IPS DF 6.9 (cell line): ENCODE results near the gene ILRUN.
"Not testable (repeated sequence)": the region's sequence is repeated elsewhere in the genome, so short reads cannot be mapped to it uniquely, and the experiment has no call there.

Experiments
- DNase-seq: peaks from one replicate; pipeline ENCODE4 v3.0.0-alpha.2; 2013; ENCODE audit warnings: low read depth, low spot score
- H3K27ac ChIP-seq: one replicate; pipeline ENCODE4 v1.5.1; 2013; ENCODE audit warnings: low read length, control low read depth
- H3K27me3 ChIP-seq: 2 replicates; pipeline ENCODE4 v1.6.1; 2013; ENCODE audit warnings: mild to moderate bottlenecking, low read length; ENCODE audit not compliant: control insufficient read depth, insufficient read depth
- H3K36me3 ChIP-seq: 2 replicates; pipeline ENCODE4 v1.6.1; 2013; ENCODE audit warnings: low read length; ENCODE audit not compliant: control insufficient read depth, insufficient read depth
- H3K4me1 ChIP-seq: 2 replicates; pipeline ENCODE4 v1.6.1; 2013; ENCODE audit warnings: low read length; ENCODE audit not compliant: control insufficient read depth, insufficient read depth
- H3K4me3 ChIP-seq: 2 replicates; pipeline ENCODE4 v1.5.1; 2013; ENCODE audit warnings: mild to moderate bottlenecking, low read length
- H3K9me3 ChIP-seq: 2 replicates; pipeline ENCODE4 v1.6.1; 2013; ENCODE audit warnings: low read length, inconsistent platforms; ENCODE audit not compliant: control insufficient read depth, insufficient read depth
- WGBS: extraction: QIAGEN DNeasy Blood & Tissue Kit; methylation state at CpG from one replicate; pipeline ENCODE4 v1.1.7; 2013; ENCODE audit warnings: mixed read lengths, missing lambda C conversion rate; ENCODE audit not compliant: insufficient read length, insufficient coverage; 5-methylcytosine and 5-hydroxymethylcytosine counted together

Gene ILRUN

GRCh38 chr6:34696739-34697543 lies at the start of gene ILRUN:
ILRUN (minus strand) TSS chr6:34696767; CDS start chr6:34696603, 164 bp downstream.
- Histone ChIP-seq H3K27me3 (no peaks in the 10 kb centered on the region), H3K27ac (no peak within 1 kb of the TSS), H3K4me1 (no peaks in the 10 kb centered on the region), H3K4me3 (peak within 1 kb of the TSS; percentile 91), H3K9me3 (no peaks in the 10 kb centered on the region), H3K36me3 (no peaks in the 10 kb centered on the region)
- no CpG with 5 or more reads among the region's 49 CpGs for WGBS
- DNase-seq, result peak; percentile 77

GRCh38 chr6:34745277-34746103 lies 48.9 kb upstream of the ILRUN start:
- Histone ChIP-seq H3K4me1 (no peaks in the 10 kb centered on the region), H3K36me3 (no peaks in the 10 kb centered on the region), H3K27ac (no peak overlapping the region), H3K27me3 (no peaks in the 10 kb centered on the region), H3K9me3 (no peaks in the 10 kb centered on the region), H3K4me3 (no peak overlapping the region)
- no CpG with 5 or more reads among the region's 10 CpGs for WGBS
- no peak for DNase-seq

GRCh38 chr6:34744294-34744647 lies 47.7 kb upstream of the ILRUN start:
- not testable (repeated sequence) for H3K4me3 ChIP-seq, H3K27ac ChIP-seq, H3K4me1 ChIP-seq, H3K9me3 ChIP-seq, H3K27me3 ChIP-seq, H3K36me3 ChIP-seq, DNase-seq
- WGBS, result no CpG with 5 or more reads among the region's 10 CpGs

GRCh38 chr6:34743625-34744293 lies 47.2 kb upstream of the ILRUN start:
- no peak for DNase-seq
- Histone ChIP-seq H3K4me3 (no peak overlapping the region), H3K36me3 (no peaks in the 10 kb centered on the region), H3K9me3 (no peaks in the 10 kb centered on the region), H3K27me3 (no peaks in the 10 kb centered on the region), H3K4me1 (no peaks in the 10 kb centered on the region), H3K27ac (no peak overlapping the region)
- WGBS, result no CpG with 5 or more reads among the region's 7 CpGs

- WGBS, result no CpG with 5 or more reads among the region's 4 CpGs
- Histone ChIP-seq H3K4me1 (no peaks in the 10 kb centered on the region), H3K27me3 (no peaks in the 10 kb centered on the region), H3K36me3 (no peaks in the 10 kb centered on the region), H3K4me3 (no peak overlapping the region), H3K9me3 (no peaks in the 10 kb centered on the region), H3K27ac (no peak overlapping the region)
- DNase-seq, result no peak
Measured at GRCh38 chr6:34742094-34742493, 45.5 kb upstream of the ILRUN start.

- no peaks in the 10 kb centered on the region for H3K36me3 ChIP-seq
- no peak overlapping the region for H3K27ac ChIP-seq
- no peak overlapping the region for H3K4me3 ChIP-seq
- H3K4me1 ChIP-seq, result no peaks in the 10 kb centered on the region
- no peaks in the 10 kb centered on the region for H3K9me3 ChIP-seq
- no peaks in the 10 kb centered on the region for H3K27me3 ChIP-seq
- DNase-seq, result no peak
- WGBS, result no CpG with 5 or more reads among the region's 3 CpGs
Measured at GRCh38 chr6:34736823-34737222, 40.3 kb upstream of the ILRUN start.

GRCh38 chr6:34731393-34732060 lies 35.0 kb upstream of the ILRUN start:
- Histone ChIP-seq H3K4me3 (no peak overlapping the region), H3K27me3 (no peaks in the 10 kb centered on the region), H3K9me3 (no peaks in the 10 kb centered on the region), H3K4me1 (no peaks in the 10 kb centered on the region), H3K36me3 (no peaks in the 10 kb centered on the region), H3K27ac (no peak overlapping the region)
- DNase-seq, result no peak
- WGBS, result no CpG with 5 or more reads among the region's 5 CpGs

GRCh38 chr6:34729631-34730470 lies 33.3 kb upstream of the ILRUN start:
- no CpG with 5 or more reads among the region's 4 CpGs for WGBS
- H3K4me3 ChIP-seq, result no peak overlapping the region
- no peak for DNase-seq
- H3K27ac ChIP-seq, result no peak overlapping the region
- H3K36me3 ChIP-seq, result no peaks in the 10 kb centered on the region
- H3K27me3 ChIP-seq, result no peaks in the 10 kb centered on the region
- peaks cover 2% of the 10 kb centered on the region; the same call in 1 of the 2 replicates for H3K9me3 ChIP-seq
- no peaks in the 10 kb centered on the region for H3K4me1 ChIP-seq

- Histone ChIP-seq H3K27me3 (no peaks in the 10 kb centered on the region), H3K9me3 (peaks cover 2% of the 10 kb centered on the region; the same call in 1 of the 2 replicates), H3K4me3 (no peak overlapping the region), H3K27ac (no peak overlapping the region), H3K4me1 (no peaks in the 10 kb centered on the region), H3K36me3 (no peaks in the 10 kb centered on the region)
- DNase-seq, result no peak
- no CpG with 5 or more reads among the region's 1 CpG for whole genome bisulfite sequencing
Measured at GRCh38 chr6:34726055-34726454, 29.5 kb upstream of the ILRUN start.
